Parathyroid adenoma (tissue), 2 donors: Measurements from ENCODE around the gene KLKB1.
"Not testable (repeated sequence)": the region's sequence is repeated elsewhere in the genome, so short reads cannot be mapped to it uniquely, and the experiment has no call there.

Experiments
- H2AFZ ChIP-seq: fragments of 300-600 bp; sonication (generic); one replicate; pipeline ENCODE4 v1.7.0; 2017; ENCODE audit warnings: antibody characterized with exemption, mild to moderate bottlenecking
- H3K27ac ChIP-seq: fragments of 300-600 bp; sonication (generic); one replicate; pipeline ENCODE4 v1.7.0; 2017
- H3K27me3 ChIP-seq: fragments of 300-600 bp; sonication (generic); one replicate; pipeline ENCODE4 v1.7.0; 2017; ENCODE audit warnings: low read length; ENCODE audit not compliant: control insufficient read depth, insufficient read depth
- H3K36me3 ChIP-seq: fragments of 300-600 bp; sonication (generic); one replicate; pipeline ENCODE4 v1.7.0; 2017; ENCODE audit warnings: low read length; ENCODE audit not compliant: control insufficient read depth, insufficient read depth
- H3K4me1 ChIP-seq: fragments of 300-600 bp; sonication (generic); one replicate; pipeline ENCODE4 v1.7.0; 2017; ENCODE audit warnings: control low read depth
- H3K4me2 ChIP-seq: fragments of 300-600 bp; sonication (generic); one replicate; pipeline ENCODE4 v1.7.0; 2017; ENCODE audit warnings: low read length
- H3K4me3 ChIP-seq: fragments of 300-600 bp; sonication (generic); one replicate; pipeline ENCODE4 v1.7.0; 2017; ENCODE audit warnings: low read depth, low read length
- H3K79me2 ChIP-seq: fragments of 300-600 bp; sonication (generic); one replicate; pipeline ENCODE4 v1.7.0; 2017; ENCODE audit warnings: control low read depth
- H3K9ac ChIP-seq: fragments of 300-600 bp; sonication (generic); one replicate; pipeline ENCODE4 v1.7.0; 2017; ENCODE audit warnings: mild to moderate bottlenecking
- H3K9me3 ChIP-seq: fragments of 300-600 bp; sonication (generic); one replicate; pipeline ENCODE4 v1.7.0; 2017; ENCODE audit warnings: low read length; ENCODE audit not compliant: control insufficient read depth
- TF ChIP-seq, protein P1 (sequence below): fragments of 300-600 bp; sonication (generic); IDR thresholded peaks from one replicate; pipeline ENCODE4 v1.7.0; 2017; ENCODE audit warnings: antibody characterized with exemption, mild to moderate bottlenecking
- donor health status: primary hyperparathyroidism.

The KLKB1 gene

DNA sequence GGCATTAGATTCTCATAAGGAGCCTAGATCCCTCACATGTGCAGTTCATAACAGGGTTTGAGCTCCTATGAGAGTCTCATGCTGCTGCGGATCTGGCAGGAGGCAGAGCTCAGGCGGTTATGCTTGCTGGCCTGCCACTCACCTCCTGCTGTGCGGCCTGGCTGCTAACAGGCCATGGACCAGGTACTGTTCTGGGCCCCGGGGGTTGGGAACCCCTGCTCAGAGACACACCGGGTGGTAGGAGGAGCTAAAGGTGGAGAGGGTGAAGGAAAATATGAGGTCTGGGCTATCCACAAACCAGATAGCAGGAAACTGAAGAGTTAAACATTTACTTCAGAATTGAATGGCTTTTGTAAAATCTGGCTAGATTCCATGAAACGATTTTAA, 32.8 kb downstream of the KLKB1 start:
- Histone ChIP-seq H3K27me3 (no peaks in the 10 kb centered on the region), H3K36me3 (no peaks in the 10 kb centered on the region), H3K4me2 (no peak overlapping the region), H3K4me1 (no peaks in the 10 kb centered on the region), H3K4me3 (no peak overlapping the region), H2AFZ (no peak overlapping the region), H3K9ac (no peak overlapping the region), H3K27ac (no peak overlapping the region), H3K79me2 (no peaks in the 10 kb centered on the region), H3K9me3 (no peaks in the 10 kb centered on the region)
- TF ChIP-seq, protein P1, sequence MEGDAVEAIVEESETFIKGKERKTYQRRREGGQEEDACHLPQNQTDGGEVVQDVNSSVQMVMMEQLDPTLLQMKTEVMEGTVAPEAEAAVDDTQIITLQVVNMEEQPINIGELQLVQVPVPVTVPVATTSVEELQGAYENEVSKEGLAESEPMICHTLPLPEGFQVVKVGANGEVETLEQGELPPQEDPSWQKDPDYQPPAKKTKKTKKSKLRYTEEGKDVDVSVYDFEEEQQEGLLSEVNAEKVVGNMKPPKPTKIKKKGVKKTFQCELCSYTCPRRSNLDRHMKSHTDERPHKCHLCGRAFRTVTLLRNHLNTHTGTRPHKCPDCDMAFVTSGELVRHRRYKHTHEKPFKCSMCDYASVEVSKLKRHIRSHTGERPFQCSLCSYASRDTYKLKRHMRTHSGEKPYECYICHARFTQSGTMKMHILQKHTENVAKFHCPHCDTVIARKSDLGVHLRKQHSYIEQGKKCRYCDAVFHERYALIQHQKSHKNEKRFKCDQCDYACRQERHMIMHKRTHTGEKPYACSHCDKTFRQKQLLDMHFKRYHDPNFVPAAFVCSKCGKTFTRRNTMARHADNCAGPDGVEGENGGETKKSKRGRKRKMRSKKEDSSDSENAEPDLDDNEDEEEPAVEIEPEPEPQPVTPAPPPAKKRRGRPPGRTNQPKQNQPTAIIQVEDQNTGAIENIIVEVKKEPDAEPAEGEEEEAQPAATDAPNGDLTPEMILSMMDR, result no peak

GRCh38 chr4:186260504-186261448, 33.5 kb downstream of the KLKB1 start:
- H3K27me3 ChIP-seq, result no peaks in the 10 kb centered on the region
- H3K27ac ChIP-seq, result no peak overlapping the region
- no peaks in the 10 kb centered on the region for H3K79me2 ChIP-seq
- no peak overlapping the region for H3K9ac ChIP-seq
- no peaks in the 10 kb centered on the region for H3K36me3 ChIP-seq
- no peak overlapping the region for H2AFZ ChIP-seq
- no peaks in the 10 kb centered on the region for H3K9me3 ChIP-seq
- no peaks in the 10 kb centered on the region for H3K4me1 ChIP-seq
- TF ChIP-seq, protein P1, result no peak
- no peak overlapping the region for H3K4me3 ChIP-seq
- no peak overlapping the region for H3K4me2 ChIP-seq

DNA sequence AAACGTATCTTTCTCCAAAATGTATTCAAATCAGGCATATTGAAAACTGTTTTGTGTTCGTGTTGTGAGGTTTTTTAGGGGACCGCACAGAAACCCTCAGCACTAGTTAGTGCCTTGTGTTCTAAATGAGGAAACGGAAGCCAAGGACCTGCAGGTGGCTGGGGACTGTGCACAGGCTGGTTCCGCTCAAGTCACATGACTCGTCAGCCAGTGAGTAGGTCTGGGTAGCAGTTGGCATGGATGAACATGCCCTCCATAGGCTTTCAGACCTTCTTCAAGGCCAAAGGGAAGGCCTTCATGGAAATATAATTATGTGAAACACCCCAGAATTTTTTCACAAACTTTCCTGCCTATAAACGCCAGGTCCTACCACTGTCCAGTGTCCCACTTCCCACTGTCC, 37.4 kb downstream of the KLKB1 start:
- TF ChIP-seq, protein P1, result no peak
- Histone ChIP-seq H3K9me3 (no peaks in the 10 kb centered on the region), H3K36me3 (no peaks in the 10 kb centered on the region), H2AFZ (no peak overlapping the region), H3K4me3 (no peak overlapping the region), H3K9ac (no peak overlapping the region), H3K27me3 (no peaks in the 10 kb centered on the region), H3K79me2 (no peaks in the 10 kb centered on the region), H3K4me1 (no peaks in the 10 kb centered on the region), H3K27ac (no peak overlapping the region), H3K4me2 (no peak overlapping the region)

DNA sequence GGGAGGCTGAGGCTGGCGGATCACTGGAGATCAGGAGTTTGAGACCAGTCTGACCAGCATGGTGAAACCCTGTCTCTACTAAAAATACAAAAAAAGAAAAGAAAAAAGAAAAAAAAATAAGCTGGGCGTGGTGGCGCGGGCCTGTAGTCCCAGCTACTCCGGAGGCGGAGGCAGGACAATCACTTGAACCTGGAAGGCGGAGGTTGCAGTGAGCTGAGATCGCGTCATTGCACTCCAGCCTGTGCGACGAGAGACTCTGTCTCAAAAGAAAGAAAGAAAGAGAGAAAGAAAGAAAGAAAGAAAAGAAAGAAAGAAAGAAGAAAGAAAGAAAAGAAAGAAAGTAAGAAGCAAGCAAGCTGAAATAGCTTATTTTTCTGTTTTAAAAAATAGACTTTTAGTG, 37.9 kb downstream of the KLKB1 start:
- not testable (repeated sequence) for H3K4me1 ChIP-seq, H3K79me2 ChIP-seq, H3K9me3 ChIP-seq, H3K4me3 ChIP-seq, H3K27ac ChIP-seq, H3K9ac ChIP-seq, H2AFZ ChIP-seq, H3K4me2 ChIP-seq, H3K36me3 ChIP-seq, H3K27me3 ChIP-seq

DNA sequence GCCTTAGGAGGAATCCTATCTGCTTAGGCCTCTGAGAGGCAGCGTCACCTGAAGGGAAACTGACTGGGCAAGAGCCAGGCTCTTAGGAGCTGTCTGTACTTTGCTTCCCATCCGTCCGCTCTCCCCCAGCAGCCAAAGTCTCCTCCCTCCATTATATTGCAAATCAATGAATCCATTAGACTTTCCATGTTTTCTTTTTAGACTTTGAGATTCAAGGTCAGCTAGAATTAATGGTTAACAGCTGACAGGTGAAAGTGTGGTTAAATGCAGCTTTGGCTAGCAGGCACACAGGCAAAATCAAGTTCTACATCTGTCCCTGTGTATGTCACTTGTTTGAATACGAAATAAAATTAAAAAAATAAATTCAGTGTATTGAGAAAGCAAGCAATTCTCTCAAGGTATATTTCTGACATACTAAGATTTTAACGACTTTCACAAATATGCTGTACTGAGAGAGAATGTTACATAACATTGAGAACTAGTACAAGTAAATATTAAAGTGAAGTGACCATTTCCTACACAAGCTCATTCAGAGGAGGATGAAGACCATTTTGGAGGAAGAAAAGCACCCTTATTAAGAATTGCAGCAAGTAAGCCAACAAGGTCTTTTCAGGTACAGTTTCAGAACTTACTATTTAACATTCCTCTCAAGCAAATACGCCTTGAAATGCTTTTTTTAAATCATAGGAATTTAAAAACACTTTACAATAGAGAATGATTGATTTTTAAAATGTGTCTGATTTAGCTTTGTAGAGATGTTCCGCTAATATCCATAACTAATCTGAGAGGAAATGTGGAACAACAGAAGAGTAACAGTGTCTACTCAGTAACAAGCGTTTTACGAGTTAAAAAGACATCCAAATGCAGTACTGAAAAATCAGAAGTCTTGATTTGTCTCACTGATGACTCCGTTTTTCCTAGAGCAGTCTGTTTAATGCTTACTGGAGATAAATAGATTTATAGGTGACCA, 38.7 kb downstream of the KLKB1 start, which contains the start of gene F11:
Gene F11, plus strand, starts transcription at position 507 of the 970 bp plus-strand sequence. CDS start 948 bp downstream, outside the sequence.
- TF ChIP-seq, protein P1, result no peak
- H3K9ac ChIP-seq, result no peak within 1 kb of the TSS
- H3K4me3 ChIP-seq, result no peak within 1 kb of the TSS
- no peak within 1 kb of the TSS for H3K4me2 ChIP-seq
- H3K9me3 ChIP-seq, result no peaks in the 10 kb centered on the region
- H3K27me3 ChIP-seq, result no peaks in the 10 kb centered on the region
- H3K36me3 ChIP-seq, result no peaks in the 10 kb centered on the region
- no peaks in the 10 kb centered on the region for H3K4me1 ChIP-seq
- no peaks in the 10 kb centered on the region for H3K79me2 ChIP-seq
- H3K27ac ChIP-seq, result no peak within 1 kb of the TSS
- no peak within 1 kb of the TSS for H2AFZ ChIP-seq
